HepG2 (cell line): Measurements from ENCODE around the gene ARHGEF40. TPM values are rescaled to one million over a fixed set of nuclear protein-coding genes. Genes with fewer than 3 reads are reported as not detected.
A peak's percentile ranks its signal among the peaks of the same experiment; 100 is the strongest.

ENCODE experiments used
- ATAD3A ChIP-seq: sonication (generic); formaldehyde crosslinking; IDR thresholded peaks from 2 replicates; pipeline ENCODE4 v1.4.0; 2020; ENCODE audit warnings: missing genetic modification reagents
- DRAP1 ChIP-seq: IDR thresholded peaks from 2 replicates; pipeline ENCODE4 v1.6.1; 2016; ENCODE audit warnings: missing genetic modification reagents, missing compliant biosample characterization
- HMGA1 ChIP-seq: sonication (generic); formaldehyde crosslinking; conservative IDR thresholded peaks from 2 replicates; pipeline ENCODE4 v1.4.0; 2020; ENCODE audit warnings: missing genetic modification reagents
- HNF4A ChIP-seq: sonication (generic); formaldehyde crosslinking; IDR thresholded peaks from 2 replicates; pipeline ENCODE4 v1.4.0; 2020; ENCODE audit warnings: missing genetic modification reagents
- KLF15 ChIP-seq: sonication (generic); formaldehyde crosslinking; IDR thresholded peaks from 2 replicates; pipeline ENCODE4 v1.8.1; 2023; ENCODE audit warnings: borderline replicate concordance, mild to moderate bottlenecking, inconsistent platforms, missing genetic modification reagents, mixed read lengths
- KMT2A ChIP-seq: sonication (generic); formaldehyde crosslinking; IDR thresholded peaks from 2 replicates; pipeline ENCODE4 v1.4.0; 2020; ENCODE audit warnings: missing genetic modification reagents
- PAX8 ChIP-seq: sonication (generic); formaldehyde crosslinking; IDR thresholded peaks from 2 replicates; pipeline ENCODE4 v1.8.0; 2022; ENCODE audit warnings: mild to moderate bottlenecking, missing genetic modification reagents, borderline replicate concordance
- SAP130 ChIP-seq: IDR thresholded peaks from 2 replicates; pipeline ENCODE4 v1.6.1; 2016; ENCODE audit warnings: low read depth
- SP2 ChIP-seq: sonication (generic); formaldehyde crosslinking; IDR thresholded peaks from 2 replicates; pipeline ENCODE4 v1.5.1; 2020; ENCODE audit warnings: mild to moderate bottlenecking, missing genetic modification reagents
- TFE3 ChIP-seq: IDR thresholded peaks from 2 replicates; pipeline ENCODE4 v1.6.1; 2016
- TGIF2 ChIP-seq: IDR thresholded peaks from 2 replicates; pipeline ENCODE4 v1.6.1; 2016; ENCODE audit warnings: control low read depth, missing compliant biosample characterization
- TOE1 ChIP-seq: sonication (generic); formaldehyde crosslinking; IDR thresholded peaks from 2 replicates; pipeline ENCODE4 v1.4.0; 2020; ENCODE audit warnings: mild to moderate bottlenecking, missing genetic modification reagents
- TOPORS ChIP-seq: sonication (generic); formaldehyde crosslinking; IDR thresholded peaks from 2 replicates; pipeline ENCODE4 v1.8.0; 2023; ENCODE audit warnings: mild to moderate bottlenecking, missing genetic modification reagents
- U2AF2 ChIP-seq: fragments of 200-400 bp; formaldehyde crosslinking; IDR thresholded peaks from 2 replicates; pipeline ENCODE4 v1.6.1; 2017; ENCODE audit warnings: low read depth, mild to moderate bottlenecking, low read length
- ZBTB3 ChIP-seq: sonication (generic); formaldehyde crosslinking; IDR thresholded peaks from 2 replicates; pipeline ENCODE4 v1.4.0; 2020; ENCODE audit warnings: low read depth, mild to moderate bottlenecking, moderate library complexity, missing genetic modification reagents, borderline replicate concordance
- ZNF20 ChIP-seq: sonication (generic); formaldehyde crosslinking; IDR thresholded peaks from 2 replicates; pipeline ENCODE4 v1.4.0; 2020; ENCODE audit warnings: mild to moderate bottlenecking, moderate library complexity, missing genetic modification reagents
- ZNF33A ChIP-seq: sonication (generic); formaldehyde crosslinking; IDR thresholded peaks from 2 replicates; pipeline ENCODE4 v1.5.1; 2020; ENCODE audit warnings: missing genetic modification reagents, mild to moderate bottlenecking, moderate library complexity, borderline replicate concordance
- ZNF362 ChIP-seq: sonication (generic); formaldehyde crosslinking; IDR thresholded peaks from 2 replicates; pipeline ENCODE4 v1.4.0; 2020; ENCODE audit warnings: missing genetic modification reagents, mild to moderate bottlenecking, borderline replicate concordance
- ZNF512B ChIP-seq: sonication (generic); formaldehyde crosslinking; IDR thresholded peaks from 2 replicates; pipeline ENCODE4 v1.5.1; 2020; ENCODE audit warnings: missing genetic modification reagents, mild to moderate bottlenecking, borderline replicate concordance
- polyA plus RNA-seq, 8 experiments: library from polyadenylated mRNA; depleted of rRNA in 3 of 8; stranded (reverse) in 7 of 8; unstranded in 1 of 8; fragments of >200 nt; fragmentation: Illumina TruSeq in 4 of 8; extraction: Trizol in 4 of 8; gene quantifications; 2 replicates each; pipeline versions ENCODE4 v1.2.1 to v1.2.3, GENCODE V29; 2011 to 2016; ENCODE audit warnings: low read depth in 4 of 8, missing spikeins in 1 of 8, mixed read lengths in 1 of 8; ENCODE audit not compliant: insufficient read depth in 1 of 8
- total RNA-seq, 5 experiments: library from RNA; depleted of rRNA; stranded (reverse); fragments of >200 nt; fragmentation: Illumina TruSeq; extraction: Trizol; gene quantifications; 2 replicates each; pipeline ENCODE4 v1.2.3, GENCODE V29; 2016; ENCODE audit warnings: low read depth in 1 of 5
- TF ChIP-seq, protein P1 (sequence below): sonication (generic); formaldehyde crosslinking; IDR thresholded peaks from 2 replicates; pipeline ENCODE4 v1.4.0; 2020; ENCODE audit warnings: mild to moderate bottlenecking, low read depth, missing genetic modification reagents
- TF ChIP-seq, protein P2 (sequence below): sonication (generic); formaldehyde crosslinking; IDR thresholded peaks from 2 replicates; pipeline ENCODE4 v1.9.0; 2021; ENCODE audit warnings: missing genetic modification reagents, borderline replicate concordance

The ARHGEF40 gene
- total and polyA plus RNA-seq, 2 of the 13 experiments (the other 11 are each of a cell fraction or from before 2014, with no cell fraction given): 28.1 to 78.1 TPM

GRCh38 chr14:21054123-21054767 is 15.9 kb upstream of the ARHGEF40 start (continued):
- peak; percentile 72 for TF ChIP-seq TFE3 (CRISPR knock-in tag)
- TF ChIP-seq SAP130: peak; percentile 90
- no peak; the same call in 1 of the 2 replicates for TF ChIP-seq KMT2A (CRISPR knock-in tag)
- no peak for TF ChIP-seq HMGA1 (CRISPR knock-in tag)
- no peak for TF ChIP-seq ZNF20 (CRISPR knock-in tag)
- peak; percentile 93 for TF ChIP-seq DRAP1
- no peak for TF ChIP-seq KLF15
- TF ChIP-seq TGIF2 (CRISPR knock-in tag): no peak
- peak; percentile 99 for TF ChIP-seq HNF4A (CRISPR knock-in tag)
- TF ChIP-seq, protein P1, sequence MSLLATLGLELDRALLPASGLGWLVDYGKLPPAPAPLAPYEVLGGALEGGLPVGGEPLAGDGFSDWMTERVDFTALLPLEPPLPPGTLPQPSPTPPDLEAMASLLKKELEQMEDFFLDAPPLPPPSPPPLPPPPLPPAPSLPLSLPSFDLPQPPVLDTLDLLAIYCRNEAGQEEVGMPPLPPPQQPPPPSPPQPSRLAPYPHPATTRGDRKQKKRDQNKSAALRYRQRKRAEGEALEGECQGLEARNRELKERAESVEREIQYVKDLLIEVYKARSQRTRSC (CRISPR knock-in tag): no peak
- TF ChIP-seq ZNF362 (CRISPR knock-in tag): peak; percentile 70; the same call in 1 of the 2 replicates
- no peak; the same call in 1 of the 2 replicates for TF ChIP-seq ZNF33A (CRISPR knock-in tag)
- no peak for TF ChIP-seq TOPORS
- no peak for TF ChIP-seq ATAD3A (CRISPR knock-in tag)
- TF ChIP-seq ZBTB3 (CRISPR knock-in tag): peak; percentile 95; the same call in 1 of the 2 replicates
- TF ChIP-seq SP2: no peak
- TF ChIP-seq TOE1: peak; percentile 65; the same call in 1 of the 2 replicates
- TF ChIP-seq ZNF512B (CRISPR knock-in tag): no peak
- TF ChIP-seq, protein P2, sequence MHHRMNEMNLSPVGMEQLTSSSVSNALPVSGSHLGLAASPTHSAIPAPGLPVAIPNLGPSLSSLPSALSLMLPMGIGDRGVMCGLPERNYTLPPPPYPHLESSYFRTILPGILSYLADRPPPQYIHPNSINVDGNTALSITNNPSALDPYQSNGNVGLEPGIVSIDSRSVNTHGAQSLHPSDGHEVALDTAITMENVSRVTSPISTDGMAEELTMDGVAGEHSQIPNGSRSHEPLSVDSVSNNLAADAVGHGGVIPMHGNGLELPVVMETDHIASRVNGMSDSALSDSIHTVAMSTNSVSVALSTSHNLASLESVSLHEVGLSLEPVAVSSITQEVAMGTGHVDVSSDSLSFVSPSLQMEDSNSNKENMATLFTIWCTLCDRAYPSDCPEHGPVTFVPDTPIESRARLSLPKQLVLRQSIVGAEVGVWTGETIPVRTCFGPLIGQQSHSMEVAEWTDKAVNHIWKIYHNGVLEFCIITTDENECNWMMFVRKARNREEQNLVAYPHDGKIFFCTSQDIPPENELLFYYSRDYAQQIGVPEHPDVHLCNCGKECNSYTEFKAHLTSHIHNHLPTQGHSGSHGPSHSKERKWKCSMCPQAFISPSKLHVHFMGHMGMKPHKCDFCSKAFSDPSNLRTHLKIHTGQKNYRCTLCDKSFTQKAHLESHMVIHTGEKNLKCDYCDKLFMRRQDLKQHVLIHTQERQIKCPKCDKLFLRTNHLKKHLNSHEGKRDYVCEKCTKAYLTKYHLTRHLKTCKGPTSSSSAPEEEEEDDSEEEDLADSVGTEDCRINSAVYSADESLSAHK: no peak
- TF ChIP-seq U2AF2: no peak
- no peak for TF ChIP-seq PAX8
